HepG2 (cell line): Measurements from ENCODE around the gene NRAP. TPM values are rescaled to one million over a fixed set of nuclear protein-coding genes. Genes with fewer than 3 reads are reported as not detected.

Experiments
- ATAC-seq: fragments of 200-7000 bp; cut with Tn5 transposase; 3 replicates; pipeline ENCODE4 v1.9.1; 2020; ENCODE audit warnings: mild to moderate bottlenecking, moderate library complexity
- BruUV-seq: library from RNA; stranded (reverse); fragments of 400-500 nt; replicated peaks from 2 replicates; lab custom pipeline; 2021; lab: Mats Ljungman, UMichigan
- CTCF ChIA-PET: fragments of 300-600 bp; formaldehyde crosslinking; extraction: SDS; loops from one replicate; lab custom pipeline; 2021; ENCODE audit warnings: low total read pairs, inconsistent platforms, low intra/inter-chr PET ratio; lab: Yijun Ruan, JAX
- POLR2A ChIA-PET: fragments of 350-600 bp; sonication (Branson Sonifier 250); formaldehyde crosslinking; loops from one replicate; lab custom pipeline; 2020; ENCODE audit warnings: antibody characterized with exemption, inconsistent platforms; lab: Yijun Ruan, JAX
- DNase-seq: peaks from one replicate; pipeline ENCODE4 v3.0.0-alpha.2; 2015; ENCODE audit warnings: low spot score
- FAIRE-seq: peaks from 3 replicates; lab custom pipeline; 2011; peaks lifted over from hg19 to GRCh38; lab: Jason Lieb, UNC
- H2AFZ ChIP-seq: one replicate; pipeline ENCODE4 v1.6.1; 2011; ENCODE audit warnings: low read length, inconsistent platforms
- H3K27ac ChIP-seq: fragments of 300-600 bp; 3 replicates; pipeline ENCODE4 v1.8.0; 2011; ENCODE audit warnings: mixed run types, mild to moderate bottlenecking, mixed read lengths, low read length, inconsistent platforms; ENCODE audit not compliant: insufficient read depth; ENCODE audit errors: extremely low read length
- H3K27me3 ChIP-seq, 2 experiments: fragments of 200-600 bp in 1 of 2; 2 replicates in 1 of 2; 3 replicates in 1 of 2; pipeline versions ENCODE4 v1.6.0 to v1.8.0; 2011; ENCODE audit warnings: low read length in 2 of 2, mild to moderate bottlenecking in 2 of 2, moderate library complexity in 2 of 2, inconsistent platforms in 1 of 2; ENCODE audit not compliant: insufficient read depth in 2 of 2, control insufficient read depth in 1 of 2
- H3K36me3 ChIP-seq, 2 experiments: fragments of 200-600 bp in 1 of 2; replicated peaks in 1 of 2; 2 replicates in 1 of 2; 3 replicates in 1 of 2; pipeline versions ENCODE4 v1.5.1 to v1.8.0; 2011; ENCODE audit warnings: low read length in 2 of 2, inconsistent platforms in 1 of 2; ENCODE audit not compliant: insufficient read depth in 2 of 2, control insufficient read depth in 1 of 2
- H3K4me1 ChIP-seq: 2 replicates; pipeline ENCODE4 v1.5.1; 2012; ENCODE audit warnings: low read length, inconsistent platforms; ENCODE audit not compliant: insufficient read depth
- H3K4me2 ChIP-seq: 2 replicates; pipeline ENCODE4 v1.6.0; 2011; ENCODE audit warnings: low read depth, low read length, inconsistent platforms
- H3K4me3 ChIP-seq, 3 experiments: fragments of 200-600 bp in 1 of 3; sonication (generic), shearing (Covaris generic) in 1 of 3; replicated peaks in 1 of 3; 2 replicates each; pipeline ENCODE4 v1.5.1; 2011 to 2016; ENCODE audit warnings: low read length in 3 of 3, inconsistent platforms in 2 of 3, low read depth in 2 of 3, mild to moderate bottlenecking in 2 of 3, control low read depth in 1 of 3, mixed read lengths in 1 of 3; ENCODE audit not compliant: insufficient read depth in 1 of 3
- H3K79me2 ChIP-seq: one replicate; pipeline ENCODE4 v1.6.1; 2011; ENCODE audit warnings: low read length, inconsistent platforms; ENCODE audit not compliant: insufficient read depth
- H3K9ac ChIP-seq: 2 replicates; pipeline ENCODE4 v1.6.0; 2011; ENCODE audit warnings: mild to moderate bottlenecking, low read depth, low read length, inconsistent platforms; ENCODE audit not compliant: insufficient read depth
- H3K9me3 ChIP-seq: 2 replicates; pipeline ENCODE4 v1.5.1; 2012; ENCODE audit warnings: mild to moderate bottlenecking, low read length
- H4K20me1 ChIP-seq: 2 replicates; pipeline ENCODE4 v1.6.0; 2011; ENCODE audit warnings: inconsistent platforms, mild to moderate bottlenecking, low read length, moderate library complexity; ENCODE audit not compliant: insufficient read depth
- FOSL1 ChIP-seq: sonication (generic); formaldehyde crosslinking; IDR thresholded peaks from 2 replicates; pipeline ENCODE4 v1.9.0; 2021; ENCODE audit warnings: missing genetic modification reagents, borderline replicate concordance
- MATR3 ChIP-seq: sonication (generic); formaldehyde crosslinking; IDR thresholded peaks from 2 replicates; pipeline ENCODE4 v1.4.0; 2020; ENCODE audit warnings: missing genetic modification reagents
- NBN ChIP-seq: fragments of 450-650 bp; conservative IDR thresholded peaks from 2 replicates; pipeline ENCODE4 v1.6.1; 2017
- RXRB ChIP-seq: IDR thresholded peaks from 2 replicates; pipeline ENCODE4 v1.6.1; 2016; ENCODE audit warnings: borderline replicate concordance, missing genetic modification reagents, missing compliant biosample characterization
- SMARCC2 ChIP-seq: fragments of 450-650 bp; IDR thresholded peaks from 2 replicates; pipeline ENCODE4 v1.6.1; 2017; ENCODE audit warnings: antibody characterized with exemption, mild to moderate bottlenecking
- SOX6 ChIP-seq, 2 experiments: fragments of 450-650 bp in 1 of 2; sonication (generic) in 1 of 2; formaldehyde crosslinking in 1 of 2; IDR thresholded peaks; 2 replicates each; pipeline versions ENCODE4 v1.4.0 to v1.6.1; 2017 to 2020; ENCODE audit warnings: antibody characterized with exemption in 1 of 2, mild to moderate bottlenecking in 1 of 2, missing genetic modification reagents in 1 of 2
- SUZ12 ChIP-seq: fragments of 150-350 bp; IDR thresholded peaks from 2 replicates; pipeline ENCODE4 v1.6.1; 2014; ENCODE audit warnings: low read depth, low read length
- ZNF121 ChIP-seq: sonication (generic); formaldehyde crosslinking; IDR thresholded peaks from 2 replicates; pipeline ENCODE4 v1.5.0; 2020; ENCODE audit warnings: mild to moderate bottlenecking, missing genetic modification reagents
- ZNF451 ChIP-seq: sonication (generic); formaldehyde crosslinking; IDR thresholded peaks from 2 replicates; pipeline ENCODE4 v1.5.0; 2020; ENCODE audit warnings: mild to moderate bottlenecking, missing genetic modification reagents
- ZNF510 ChIP-seq: sonication (generic); formaldehyde crosslinking; IDR thresholded peaks from 2 replicates; pipeline ENCODE4 v1.4.0; 2020; ENCODE audit warnings: low read depth, mild to moderate bottlenecking, missing genetic modification reagents
- ZNF543 ChIP-seq: sonication (generic); formaldehyde crosslinking; IDR thresholded peaks from 2 replicates; pipeline ENCODE4 v1.4.0; 2020; ENCODE audit warnings: mild to moderate bottlenecking, missing genetic modification reagents
- WGBS: methylation state at CpG from one replicate; pipeline ENCODE4 v1.1.6; 2017; ENCODE audit warnings: low lambda C conversion rate; 5-methylcytosine and 5-hydroxymethylcytosine counted together
- in situ Hi-C: cut with HindIII; loops from 2 replicates; pipeline ENCODE4 v1.10.0; 2017; ENCODE audit warnings: low pct_unique_long_range_greater_than_20kb; ENCODE audit not compliant: extremely low pct_ligation_motif_present
- intact Hi-C: fragments of 100-400 bp; cut with micrococcal nuclease; formaldehyde crosslinking; loops from one replicate; pipeline ENCODE4 v1.10.0; 2022; ENCODE audit not compliant: unreplicated experiment
- polyA plus RNA-seq, 8 experiments: library from polyadenylated mRNA; depleted of rRNA in 3 of 8; stranded (reverse) in 7 of 8; unstranded in 1 of 8; fragments of >200 nt; fragmentation: Illumina TruSeq in 4 of 8; extraction: Trizol in 4 of 8; gene quantifications; 2 replicates each; pipeline versions ENCODE4 v1.2.1 to v1.2.3, GENCODE V29; 2011 to 2016; ENCODE audit warnings: low read depth in 4 of 8, missing spikeins in 1 of 8, mixed read lengths in 1 of 8; ENCODE audit not compliant: insufficient read depth in 1 of 8
- total RNA-seq, 5 experiments: library from RNA; depleted of rRNA; stranded (reverse); fragments of >200 nt; fragmentation: Illumina TruSeq; extraction: Trizol; gene quantifications; 2 replicates each; pipeline ENCODE4 v1.2.3, GENCODE V29; 2016; ENCODE audit warnings: low read depth in 1 of 5
- TF ChIP-seq, protein P1 (sequence below): sonication (generic); formaldehyde crosslinking; IDR thresholded peaks from 2 replicates; pipeline ENCODE4 v1.8.1; 2023; ENCODE audit warnings: mild to moderate bottlenecking, missing genetic modification reagents, borderline replicate concordance
- TF ChIP-seq, protein P2 (sequence below): sonication (generic); formaldehyde crosslinking; IDR thresholded peaks from 2 replicates; pipeline ENCODE4 v1.8.1; 2023; ENCODE audit warnings: mild to moderate bottlenecking, missing genetic modification reagents

The NRAP gene
- total and polyA plus RNA-seq, 2 of the 13 experiments (the other 11 are each of a cell fraction or from before 2014, with no cell fraction given) = not detected

DNA sequence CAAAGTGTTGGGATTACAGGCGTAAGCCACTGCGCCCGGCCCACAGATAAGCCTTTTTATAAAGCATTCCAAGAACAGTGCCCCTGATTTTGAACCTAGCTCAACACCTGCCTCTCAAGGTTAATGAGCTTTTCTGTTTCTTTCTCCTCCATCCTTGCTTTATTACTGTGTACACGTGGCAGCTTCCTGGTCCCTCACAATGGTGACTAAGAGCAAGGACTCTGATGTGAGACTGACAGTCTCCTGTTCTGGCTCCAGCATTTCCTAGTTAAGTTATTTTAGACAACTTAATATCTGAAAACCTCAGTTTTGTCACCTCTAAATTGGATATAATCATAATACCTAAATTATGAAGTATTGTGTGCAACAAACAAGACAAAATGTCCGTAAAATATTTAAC lies 101.1 kb downstream of the NRAP start:
- no peak overlapping the region for H3K9ac ChIP-seq
- no peak for DNase-seq
- no peak for TF ChIP-seq RXRB (CRISPR knock-in tag)
- TF ChIP-seq, protein P1, sequence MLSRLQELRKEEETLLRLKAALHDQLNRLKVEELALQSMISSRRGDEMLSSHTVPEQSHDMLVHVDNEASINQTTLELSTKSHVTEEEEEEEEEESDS (CRISPR knock-in tag) = no peak
- no peak for TF ChIP-seq ZNF510
- TF ChIP-seq SMARCC2 = no peak
- TF ChIP-seq MATR3 (CRISPR knock-in tag) = no peak
- TF ChIP-seq SOX6 (IDR thresholded peaks at IDR 0.05) = no peak
- no peak for TF ChIP-seq SOX6 (CRISPR knock-in tag; IDR thresholded peaks at IDR 0.05)
- TF ChIP-seq SUZ12 = no peak
- no peak for TF ChIP-seq NBN
- no peak for TF ChIP-seq ZNF451 (CRISPR knock-in tag)
- TF ChIP-seq ZNF543 (CRISPR knock-in tag) = no peak
- TF ChIP-seq, protein P2, sequence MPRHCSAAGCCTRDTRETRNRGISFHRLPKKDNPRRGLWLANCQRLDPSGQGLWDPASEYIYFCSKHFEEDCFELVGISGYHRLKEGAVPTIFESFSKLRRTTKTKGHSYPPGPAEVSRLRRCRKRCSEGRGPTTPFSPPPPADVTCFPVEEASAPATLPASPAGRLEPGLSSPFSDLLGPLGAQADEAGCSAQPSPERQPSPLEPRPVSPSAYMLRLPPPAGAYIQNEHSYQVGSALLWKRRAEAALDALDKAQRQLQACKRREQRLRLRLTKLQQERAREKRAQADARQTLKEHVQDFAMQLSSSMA (CRISPR knock-in tag) = no peak
- no peak for TF ChIP-seq FOSL1 (CRISPR knock-in tag)
- TF ChIP-seq ZNF121 (CRISPR knock-in tag) = no peak
- peaks cover 16% of the 10 kb centered on the region for H3K4me1 ChIP-seq
- H3K79me2 ChIP-seq = no peaks in the 10 kb centered on the region
- H3K4me2 ChIP-seq = peak overlapping the region; percentile 94; the same call in 1 of the 2 replicates
- no peak overlapping the region; a peak in 1 of 6 replicates for H3K4me3 ChIP-seq
- intact Hi-C loops (loop anchor here (1.0 kb wide), 1 partner anchor 41 kb away; no protein-coding TSS in a partner anchor), in situ Hi-C loops (no loop called here)
- no TSS peak for BruUV-seq
- ChIA-PET CTCF (interaction anchor here (0.8 kb wide), 1 partner anchor 42 kb away, joined by 4 read pairs; no protein-coding TSS in a partner anchor), POLR2A (no interaction called here)
- no peak for ATAC-seq
- whole genome bisulfite sequencing = 68% methylated on average over 5 of the region's 5 CpGs
- H3K9me3 ChIP-seq = no peaks in the 10 kb centered on the region
- no peak overlapping the region for H2AFZ ChIP-seq
- no peaks in the 10 kb centered on the region for H4K20me1 ChIP-seq
- no peak overlapping the region for H3K27ac ChIP-seq
- FAIRE-seq = no peak
- no peaks in the 10 kb centered on the region for H3K36me3 ChIP-seq
- no peaks in the 10 kb centered on the region; a peak in 1 of 5 replicates for H3K27me3 ChIP-seq
